GM15510 (cell line): ENCODE results near the gene CALM3.

ENCODE experiments used
- POLR2A ChIP-seq: IDR thresholded peaks from 3 replicates; pipeline ENCODE4 v1.6.1; 2011; ENCODE audit warnings: borderline replicate concordance; ENCODE audit not compliant: insufficient read length; ENCODE audit errors: extremely low read depth

The CALM3 gene

DNA sequence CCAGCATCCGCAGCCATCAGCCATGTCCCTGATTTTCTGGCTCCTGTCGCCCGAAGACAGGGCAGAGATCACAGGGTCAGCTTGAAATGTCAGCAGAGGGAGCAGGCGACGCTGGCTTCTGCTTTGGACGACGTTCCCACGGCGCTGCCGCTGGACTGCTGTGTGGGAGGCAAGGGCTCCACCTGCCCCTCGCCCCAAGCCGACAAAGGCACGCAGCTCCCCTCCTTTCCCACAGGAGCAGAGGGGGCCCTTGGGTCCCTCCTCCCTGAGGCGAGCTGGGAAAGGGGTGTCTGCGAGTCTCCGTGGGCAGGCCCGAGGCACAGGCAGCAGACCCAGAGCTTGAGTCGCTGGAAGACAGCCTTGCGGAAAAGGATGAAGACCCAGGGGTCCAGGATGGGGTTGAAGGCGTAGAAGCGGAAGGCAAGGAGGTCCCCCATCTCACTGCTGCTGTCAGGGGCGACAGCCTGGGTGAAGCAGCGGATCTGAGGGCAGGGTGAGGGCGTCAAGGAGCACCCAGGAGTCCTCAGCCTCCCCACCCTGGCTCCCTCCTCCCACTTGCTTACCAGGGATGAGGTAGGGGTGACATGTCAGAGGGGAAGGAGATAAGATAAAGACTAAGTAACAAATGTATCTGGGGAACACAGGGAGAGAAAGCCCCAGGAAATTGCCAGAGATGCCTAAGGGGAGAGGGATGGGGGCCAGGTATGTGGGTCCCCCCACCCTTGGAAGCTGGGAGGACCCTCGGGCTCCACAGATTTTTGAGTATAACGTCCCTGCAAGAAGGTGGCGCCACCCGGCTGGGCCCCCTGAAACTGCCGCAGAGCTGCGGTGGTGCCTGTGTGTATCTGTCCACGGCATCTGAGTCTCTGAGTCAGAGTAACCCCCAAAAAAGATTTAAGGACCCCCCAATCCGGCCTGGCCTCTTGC, 20.3 kb downstream of the CALM3 start:
- no peak for TF ChIP-seq POLR2A

DNA sequence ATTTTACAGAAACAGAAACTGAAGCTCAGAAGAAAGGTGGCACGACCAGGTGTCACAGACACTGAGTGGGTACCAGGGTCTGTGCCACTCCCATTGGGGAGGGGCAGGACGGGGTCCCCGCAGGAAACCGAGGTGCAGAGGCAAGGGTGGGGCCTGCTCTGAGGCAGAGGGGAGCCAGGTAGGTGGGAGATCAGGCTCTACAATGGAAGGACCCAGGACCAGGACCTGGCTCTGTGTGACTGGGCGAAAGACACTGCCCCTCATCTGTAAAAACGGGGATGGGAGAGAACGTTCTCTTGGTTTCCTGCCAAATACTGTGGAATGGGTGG, 21.0 kb downstream of the CALM3 start:
- no peak for TF ChIP-seq POLR2A

DNA sequence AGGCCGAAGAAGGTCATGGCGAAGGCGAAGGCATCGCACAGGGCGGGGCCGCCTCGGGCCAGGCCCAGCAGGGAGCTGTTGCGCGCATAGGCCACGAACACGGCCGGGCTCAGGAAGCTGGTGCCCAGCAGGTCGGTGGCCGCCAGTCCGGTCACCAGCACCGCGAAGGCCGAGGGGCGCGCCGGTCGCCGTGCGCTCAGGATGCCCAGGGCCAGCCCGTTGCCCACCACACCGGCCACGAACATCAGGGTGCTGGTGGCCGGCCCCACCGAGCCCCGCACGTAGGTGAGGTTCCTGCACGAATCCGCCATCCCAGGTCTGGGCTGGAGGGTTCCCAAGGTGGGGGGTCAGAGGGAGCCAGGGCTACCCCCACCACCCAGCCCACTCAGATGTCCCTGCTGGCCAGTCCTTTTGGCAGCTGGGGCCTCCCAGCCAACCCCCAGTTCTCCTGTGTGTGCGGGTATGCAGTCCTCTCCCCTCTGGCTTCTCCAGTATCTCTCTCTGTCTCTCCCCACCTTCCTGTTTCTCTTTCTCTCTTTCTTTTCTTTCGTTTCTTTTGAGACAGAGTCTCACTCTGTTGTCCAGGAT, 22.9 kb downstream of the CALM3 start:
- TF ChIP-seq POLR2A, result no peak

DNA sequence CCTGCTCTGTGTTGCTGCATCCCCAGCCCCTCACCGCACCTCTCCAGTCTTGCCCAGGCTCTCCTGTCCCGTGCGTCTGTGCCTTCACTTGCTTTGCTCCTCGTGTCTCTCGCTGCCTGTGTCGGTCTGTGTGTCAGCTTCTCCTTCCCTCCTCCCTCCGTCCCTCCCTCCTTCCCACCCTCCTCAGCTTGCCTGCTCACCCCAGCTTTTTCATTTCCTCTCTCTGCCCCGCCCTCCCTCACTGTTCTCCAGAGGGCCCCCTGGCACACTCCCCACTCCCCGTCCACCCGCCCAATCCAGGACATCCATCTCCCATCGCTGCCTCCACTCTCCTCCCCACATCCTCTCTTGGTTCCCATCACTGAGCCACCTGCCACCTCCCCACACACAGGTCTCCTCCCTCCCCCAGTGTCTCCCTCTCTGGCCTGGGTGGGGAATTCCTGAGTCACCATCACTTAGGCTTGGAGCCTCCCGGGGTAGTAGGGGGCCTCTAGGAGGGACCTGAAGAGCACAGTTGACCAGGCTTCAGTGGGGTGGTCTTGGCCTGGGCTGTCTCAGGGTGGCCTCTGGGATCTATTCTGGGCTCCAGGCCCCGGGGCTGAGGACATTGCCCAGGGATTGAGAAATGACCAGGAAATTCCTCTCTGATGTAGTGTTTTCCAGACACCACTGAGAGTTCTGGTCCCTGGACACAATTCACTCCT, 24.0 kb downstream of the CALM3 start, which contains the start of gene PTGIR:
Gene PTGIR, minus strand, starts transcription at position 132 of the 704 bp plus-strand sequence. CDS start 864 bp downstream, outside the sequence.
- TF ChIP-seq POLR2A, result peak; percentile 30

DNA sequence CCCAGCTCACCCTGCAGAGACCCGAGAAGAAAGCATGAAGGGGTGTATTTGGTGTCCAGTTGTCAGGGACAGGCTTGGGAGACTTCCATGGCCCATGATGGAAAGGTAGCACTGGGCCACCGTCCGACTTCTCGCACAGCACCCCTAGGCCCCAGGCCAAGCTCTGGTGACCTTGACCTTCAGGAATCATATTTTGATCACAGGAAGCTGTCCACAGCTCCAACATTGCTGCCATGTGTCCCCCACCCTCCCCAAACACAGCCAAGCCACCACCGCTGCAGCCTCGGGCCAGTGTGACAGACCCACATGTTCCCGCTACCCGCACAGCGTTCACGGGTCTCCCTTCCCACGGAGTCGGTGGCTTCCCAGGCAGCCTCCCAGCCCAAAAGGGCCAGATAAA, 24.6 kb downstream of the CALM3 start:
- TF ChIP-seq POLR2A, result no peak

DNA sequence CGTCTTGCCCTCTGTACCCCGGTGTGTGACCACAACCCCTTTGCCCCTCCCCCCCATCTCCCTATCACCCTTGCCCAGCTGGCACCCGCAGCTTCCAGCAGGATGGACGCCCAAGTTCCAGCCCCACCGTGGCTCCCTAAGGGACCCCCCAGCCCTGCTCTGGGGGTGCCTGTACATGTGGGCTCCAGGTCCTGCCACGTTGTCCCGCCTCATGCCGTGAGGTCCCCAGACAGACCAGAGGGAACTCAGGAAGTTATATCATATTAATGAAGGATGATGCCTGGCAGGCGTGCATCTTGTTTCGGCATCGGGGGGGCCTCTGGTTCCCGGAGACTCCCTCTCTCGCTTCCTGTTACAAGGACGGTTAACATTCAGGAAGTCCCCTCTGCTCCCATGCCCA, 25.3 kb downstream of the CALM3 start:
- no peak for TF ChIP-seq POLR2A

DNA sequence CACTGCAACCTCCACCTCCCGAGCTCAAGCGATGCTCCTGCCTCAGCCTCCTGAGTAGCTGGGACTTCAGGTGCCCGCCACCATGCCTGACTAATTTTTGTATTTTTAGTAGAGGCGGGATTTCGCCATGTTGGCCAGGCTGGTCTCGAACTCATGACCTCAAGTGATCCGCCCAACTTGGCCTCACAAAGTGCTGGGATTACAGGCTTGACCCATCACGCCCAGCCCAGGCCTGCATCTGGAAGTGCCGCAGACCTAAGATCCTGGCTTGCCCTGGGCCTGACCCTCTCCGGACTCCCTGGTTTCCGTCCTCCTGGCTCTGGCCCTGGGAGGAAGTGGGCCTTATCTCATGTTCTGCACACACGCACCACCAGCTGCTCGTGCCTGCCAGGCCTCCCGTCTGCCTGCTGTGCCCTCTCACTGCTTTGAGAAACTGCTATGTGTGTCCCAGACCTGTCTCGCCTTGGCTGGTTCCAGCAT, 28.5 kb downstream of the CALM3 start:
- no peak for TF ChIP-seq POLR2A

DNA sequence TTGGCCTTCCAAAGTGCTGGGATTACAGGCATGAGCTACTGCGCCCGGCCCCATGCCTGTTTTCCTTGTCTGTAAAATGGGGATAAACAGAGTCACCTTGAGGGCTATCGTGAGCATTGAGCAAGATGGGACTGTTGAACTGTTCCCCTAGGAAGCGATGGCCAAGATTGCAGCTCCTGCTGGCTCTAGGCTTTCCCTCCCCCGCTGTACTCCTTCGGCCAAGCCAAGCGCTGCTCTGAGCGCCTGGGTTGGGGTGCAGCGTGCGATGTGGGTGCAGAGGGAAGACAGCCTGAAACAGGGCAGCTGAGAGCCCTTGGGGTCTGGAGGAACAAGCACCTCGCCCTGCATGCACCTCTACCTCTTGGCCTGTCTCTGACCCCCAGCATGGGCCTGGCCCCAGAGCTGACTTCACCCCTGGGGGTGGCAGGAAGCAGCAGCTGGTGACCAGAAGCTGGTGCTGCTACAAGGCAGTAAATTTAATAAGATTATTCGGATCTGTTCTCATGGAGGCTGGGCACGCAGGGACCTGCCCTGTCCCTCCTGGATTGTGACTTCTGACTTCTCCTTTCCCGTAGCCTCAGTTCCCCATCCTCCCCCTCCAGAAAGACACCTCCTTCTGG, 29.6 kb downstream of the CALM3 start:
- TF ChIP-seq POLR2A, result no peak

DNA sequence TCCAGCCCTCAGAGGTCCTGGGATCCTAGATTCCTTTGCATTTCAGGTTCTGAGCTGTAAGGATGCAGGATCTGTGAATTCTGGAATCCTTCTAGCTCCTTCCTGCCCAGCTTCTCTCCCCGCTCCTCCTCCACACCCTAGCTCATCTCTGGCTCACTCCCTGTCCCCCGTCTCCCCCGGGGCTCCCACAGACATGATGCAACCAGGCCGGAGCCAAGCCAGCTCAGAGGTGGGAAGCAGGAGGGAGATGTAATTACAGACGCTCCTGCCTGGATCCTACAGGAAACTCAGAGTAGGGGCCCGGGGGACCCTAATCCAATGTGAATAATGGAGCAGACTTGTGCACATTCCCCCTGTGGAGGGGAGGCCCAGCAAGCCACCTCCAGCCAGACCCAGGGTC, 30.4 kb downstream of the CALM3 start:
- TF ChIP-seq POLR2A, result no peak

DNA sequence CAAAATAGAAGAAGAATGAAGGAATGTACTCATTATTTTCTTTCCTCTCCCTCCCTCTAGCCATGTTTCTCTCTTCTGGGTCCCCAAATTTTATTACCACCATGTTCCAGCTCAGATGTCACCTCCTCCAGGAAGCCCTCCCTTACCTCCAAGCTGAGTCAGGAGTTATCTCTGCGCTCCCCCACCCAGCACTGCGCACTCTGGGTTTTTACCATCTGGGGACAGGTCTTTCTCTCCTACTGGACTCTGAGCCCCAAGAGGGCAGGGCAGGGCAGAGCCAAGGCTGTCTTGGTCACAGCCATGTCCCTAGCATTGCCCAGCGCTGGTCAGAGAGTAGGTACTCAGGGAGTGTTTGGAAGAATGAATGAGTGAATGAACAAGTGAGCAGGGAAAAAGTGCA, 32.0 kb downstream of the CALM3 start:
- TF ChIP-seq POLR2A, result no peak

DNA sequence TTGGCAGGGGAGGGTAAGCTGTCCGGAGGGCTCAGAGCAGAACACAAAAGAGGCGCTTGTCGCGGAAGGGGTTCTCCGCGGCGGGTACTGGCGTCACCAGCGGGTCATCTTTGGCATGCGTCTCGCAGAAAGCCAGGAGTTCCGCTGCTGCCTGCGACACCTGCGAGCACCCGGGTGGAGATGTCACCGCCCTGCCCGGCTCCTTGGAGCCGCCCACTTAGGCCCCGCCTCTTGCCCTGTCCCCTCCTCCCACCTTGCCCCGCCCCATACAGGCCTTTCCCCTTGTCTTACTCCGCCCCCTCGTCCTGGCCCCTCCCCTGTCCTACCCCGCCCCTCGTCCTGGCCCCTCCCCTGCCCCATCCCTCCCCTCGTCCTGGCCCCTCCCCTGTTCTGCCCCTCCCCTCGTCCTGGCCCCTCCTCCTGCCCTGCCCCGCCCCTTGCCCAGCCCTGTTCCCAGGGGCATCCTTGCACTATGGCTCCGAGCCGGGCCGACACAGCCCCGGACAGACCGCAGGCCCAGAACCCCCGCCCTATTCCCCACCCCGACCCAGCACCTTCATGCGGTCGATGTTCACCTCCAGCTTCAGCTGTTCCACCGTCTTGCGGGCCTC, 33.0 kb downstream of the CALM3 start:
- TF ChIP-seq POLR2A, result no peak

DNA sequence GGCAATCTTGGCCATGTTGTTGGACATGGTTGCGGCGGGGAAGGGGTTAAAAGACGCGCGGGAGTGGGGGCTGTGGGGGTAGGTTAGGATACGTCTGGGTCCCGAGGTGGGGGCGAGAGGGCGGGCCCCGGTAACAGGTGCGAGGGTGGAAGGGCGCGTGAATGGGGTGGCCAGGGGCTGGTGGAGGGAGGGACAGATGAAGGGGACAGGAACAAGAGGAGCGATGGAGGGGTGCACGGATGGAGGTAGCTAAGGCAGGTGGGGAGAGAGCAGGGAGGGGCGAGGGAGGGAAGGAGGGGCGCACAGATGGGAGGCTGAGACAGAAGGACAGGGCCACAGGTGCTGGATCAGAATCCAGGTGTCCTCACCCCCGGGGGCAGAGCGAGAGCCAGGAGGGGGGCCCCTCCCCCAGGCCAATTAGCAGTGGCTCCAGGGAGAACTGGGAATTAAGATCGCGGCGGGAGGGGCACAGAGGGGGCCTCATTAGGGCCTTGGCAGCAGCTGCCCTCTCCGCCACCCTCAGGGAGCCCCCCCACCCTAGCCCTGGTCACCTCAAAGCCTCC, 33.6 kb downstream of the CALM3 start:
- TF ChIP-seq POLR2A, result no peak

DNA sequence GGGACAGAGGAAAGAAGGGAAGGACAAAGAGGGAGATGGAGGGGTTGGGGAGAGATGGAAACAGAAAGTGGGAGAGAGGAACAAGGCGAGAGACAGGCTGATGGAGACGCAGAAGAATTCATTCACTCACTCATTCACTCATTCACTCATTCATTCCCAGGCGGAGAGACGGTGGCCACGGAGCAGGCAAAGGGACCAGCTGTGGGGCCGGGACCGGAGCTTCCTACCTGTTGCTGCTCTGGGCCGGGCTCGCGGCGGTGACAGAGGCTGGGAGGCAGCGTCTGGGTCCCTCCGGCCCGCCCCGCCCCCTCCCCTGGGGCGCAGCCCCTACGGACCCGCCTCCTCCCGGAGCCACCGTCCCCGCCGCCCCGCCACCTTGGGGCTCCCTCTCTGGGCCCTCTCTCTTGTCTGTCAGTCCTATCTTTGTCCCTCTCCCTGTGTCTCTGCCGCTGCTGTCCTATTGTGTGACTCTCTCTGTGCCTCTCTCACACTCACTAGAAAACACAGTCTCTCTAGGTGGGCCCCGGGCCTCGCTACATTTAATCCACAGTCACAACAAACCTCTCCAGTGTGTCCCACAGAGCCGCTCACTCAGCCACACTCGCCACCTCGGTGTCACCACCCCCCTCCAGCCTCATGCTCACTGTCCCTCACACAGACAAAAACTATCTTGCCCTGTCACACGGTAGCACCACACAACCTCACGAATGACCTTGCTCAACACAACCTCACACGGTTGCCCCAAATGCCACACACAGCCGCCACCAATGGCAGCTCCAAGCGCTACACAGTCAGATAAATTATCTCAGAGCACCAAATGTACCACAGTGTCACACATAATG, 35.0 kb downstream of the CALM3 start, which contains the start of gene GNG8:
Gene GNG8, minus strand, starts transcription at position 283 of the 842 bp plus-strand sequence. CDS start 1,520 bp downstream, outside the sequence.
- TF ChIP-seq POLR2A, result no peak

DNA sequence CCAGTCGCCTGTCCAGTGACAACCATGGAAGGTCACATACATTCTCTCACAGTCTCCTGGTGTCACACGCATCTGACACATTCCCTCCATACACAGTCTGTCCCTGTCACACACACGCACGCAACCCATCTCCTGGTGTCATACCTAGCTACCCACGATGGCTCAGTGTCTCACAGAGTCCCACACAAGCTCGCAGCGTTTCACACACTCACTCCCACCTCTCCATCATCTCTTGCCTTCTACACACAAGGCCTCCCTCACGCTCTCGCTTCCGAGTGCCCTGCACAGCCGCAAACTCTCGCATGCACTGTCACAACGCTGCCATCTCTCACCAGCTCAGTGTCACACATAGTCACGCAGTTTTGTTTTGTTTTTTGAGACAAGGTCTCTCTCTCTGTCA, 36.1 kb downstream of the CALM3 start:
- TF ChIP-seq POLR2A, result no peak
